ENCODE measurements around the gene SRC.
"Not testable (repeated sequence)": the region's sequence is repeated elsewhere in the genome, so short reads cannot be mapped to it uniquely, and the experiment has no call there.

Gene SRC

DNA sequence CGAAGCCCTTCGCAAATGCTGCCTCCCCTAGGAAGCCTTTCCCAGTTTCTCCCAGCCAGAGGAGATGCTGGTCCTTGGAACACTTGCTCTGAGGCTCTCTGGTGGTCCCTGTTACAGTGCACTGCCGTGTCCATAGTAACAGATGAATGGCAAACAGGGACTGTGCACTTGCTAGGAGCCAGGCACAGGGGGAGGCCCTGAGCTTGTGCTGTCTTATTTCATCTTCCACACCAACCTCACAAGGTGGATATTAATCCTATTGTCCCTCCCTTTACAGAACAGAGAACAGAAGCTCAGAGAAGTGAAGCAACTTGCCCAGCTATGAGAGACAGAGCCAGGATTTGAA is 19.0 kb downstream of the SRC start:
- no peak for DNase-seq

- DNase-seq, result peak; percentile 50 to 59
These were observed 20.1 kb downstream of the SRC start for GRCh38 chr20:37365760-37366638.

GRCh38 chr20:37366743-37367142 is 20.8 kb downstream of the SRC start:
- peak in 1 of 2 experiments; percentile 17 for DNase-seq

DNA sequence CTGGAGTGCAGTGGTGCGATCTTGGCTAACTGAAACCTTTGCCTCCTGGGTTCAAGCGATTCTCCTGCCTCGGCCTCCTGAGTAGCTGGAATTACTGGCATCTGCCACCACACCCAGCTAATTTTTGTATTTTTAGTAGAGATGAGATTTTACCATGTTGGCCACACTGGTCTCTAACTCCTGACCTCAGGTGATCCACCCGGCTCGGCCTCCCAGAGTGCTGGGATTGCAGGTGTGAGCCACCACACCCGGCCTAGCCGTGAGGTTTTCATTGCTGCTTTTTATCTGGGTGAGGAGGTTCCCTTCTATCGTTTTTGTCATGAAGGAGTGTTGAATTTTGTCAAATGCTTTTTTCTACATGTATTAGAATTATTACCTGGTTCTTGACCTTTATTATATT is 23.9 kb downstream of the SRC start:
- no peak for DNase-seq

GRCh38 chr20:37371845-37372244 is 25.9 kb downstream of the SRC start:
- DNase-seq, result not testable (repeated sequence)

DNA sequence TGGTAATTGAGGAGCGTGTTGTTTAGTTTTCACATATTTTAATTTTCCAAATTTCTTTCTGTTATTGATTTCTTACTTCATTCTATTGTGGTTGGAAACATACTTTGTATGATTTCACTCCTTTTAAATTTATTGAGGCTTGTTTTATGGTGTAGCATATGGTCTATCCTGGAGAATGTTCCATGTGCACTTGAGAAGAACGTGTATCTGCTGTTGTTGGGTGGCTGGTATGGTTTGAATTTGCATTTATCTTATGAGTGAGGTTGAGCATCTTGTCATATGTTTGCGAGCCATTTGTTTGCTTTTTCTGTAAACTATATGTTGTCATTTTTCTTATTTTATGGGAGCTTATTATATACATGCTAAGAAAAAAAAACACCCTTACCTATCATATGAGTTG is 26.5 kb downstream of the SRC start:
- DNase-seq, result no peak

- DNase-seq, result no peak
These were observed 27.2 kb downstream of the SRC start for GRCh38 chr20:37373020-37373598.

DNA sequence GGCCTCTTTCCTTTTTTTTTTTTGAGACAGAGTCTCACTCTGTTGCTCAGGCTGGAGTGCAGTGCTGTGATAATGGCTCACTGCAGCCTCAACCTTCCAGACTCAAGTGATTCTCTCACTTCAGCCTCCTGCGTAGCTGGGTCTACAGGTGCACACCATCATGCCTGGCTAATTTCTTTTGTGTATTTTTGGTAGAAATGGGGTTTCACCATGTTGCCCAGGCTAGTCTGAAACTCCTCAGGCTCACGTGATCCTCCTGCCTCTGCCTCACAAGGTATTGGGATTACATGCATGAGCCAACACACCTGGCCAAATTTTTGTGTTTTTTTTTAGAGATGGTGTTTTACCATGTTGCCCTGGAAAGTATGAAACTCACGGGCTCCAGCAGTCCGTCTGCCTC is 29.3 kb downstream of the SRC start:
- no peak for DNase-seq

DNA sequence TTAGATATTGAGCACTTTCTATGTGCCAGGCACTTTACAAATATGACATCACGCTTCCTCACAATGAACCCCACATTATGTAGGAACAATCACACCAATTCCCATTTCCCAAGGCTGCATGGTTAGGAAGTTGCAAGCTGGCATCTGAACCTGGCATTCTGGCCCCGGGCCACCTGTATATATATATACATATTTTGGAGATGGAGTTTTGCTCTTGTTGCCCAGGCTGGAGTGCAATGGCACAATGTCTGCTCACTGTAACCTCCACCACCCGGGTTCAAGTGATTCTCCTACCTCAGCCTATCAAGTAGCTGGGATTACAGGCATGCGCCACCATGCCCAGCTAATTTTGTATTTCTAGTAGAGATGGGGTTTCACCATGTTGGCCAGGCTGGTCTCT is 30.4 kb downstream of the SRC start:
- no peak for DNase-seq

DNA sequence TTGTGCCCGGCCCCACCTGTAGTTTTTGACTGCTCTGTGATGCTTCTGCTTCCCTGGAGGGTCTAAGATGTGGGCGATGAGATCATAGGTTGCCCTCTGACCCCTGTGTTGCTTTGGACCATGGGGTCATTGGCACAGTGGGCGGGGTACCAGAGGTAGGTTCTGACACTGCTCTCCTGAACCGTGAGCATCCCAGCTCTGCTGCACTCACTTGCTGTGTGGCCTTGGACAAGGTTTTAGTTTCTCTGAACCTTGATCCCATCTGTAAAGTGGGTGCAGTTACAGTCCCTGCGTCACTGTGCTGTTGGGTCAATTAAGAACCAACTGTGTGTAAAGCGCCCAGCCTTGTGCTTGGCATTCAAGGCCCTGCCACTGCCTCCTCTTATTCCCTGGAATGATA is 30.9 kb downstream of the SRC start:
- DNase-seq, result no peak

DNA sequence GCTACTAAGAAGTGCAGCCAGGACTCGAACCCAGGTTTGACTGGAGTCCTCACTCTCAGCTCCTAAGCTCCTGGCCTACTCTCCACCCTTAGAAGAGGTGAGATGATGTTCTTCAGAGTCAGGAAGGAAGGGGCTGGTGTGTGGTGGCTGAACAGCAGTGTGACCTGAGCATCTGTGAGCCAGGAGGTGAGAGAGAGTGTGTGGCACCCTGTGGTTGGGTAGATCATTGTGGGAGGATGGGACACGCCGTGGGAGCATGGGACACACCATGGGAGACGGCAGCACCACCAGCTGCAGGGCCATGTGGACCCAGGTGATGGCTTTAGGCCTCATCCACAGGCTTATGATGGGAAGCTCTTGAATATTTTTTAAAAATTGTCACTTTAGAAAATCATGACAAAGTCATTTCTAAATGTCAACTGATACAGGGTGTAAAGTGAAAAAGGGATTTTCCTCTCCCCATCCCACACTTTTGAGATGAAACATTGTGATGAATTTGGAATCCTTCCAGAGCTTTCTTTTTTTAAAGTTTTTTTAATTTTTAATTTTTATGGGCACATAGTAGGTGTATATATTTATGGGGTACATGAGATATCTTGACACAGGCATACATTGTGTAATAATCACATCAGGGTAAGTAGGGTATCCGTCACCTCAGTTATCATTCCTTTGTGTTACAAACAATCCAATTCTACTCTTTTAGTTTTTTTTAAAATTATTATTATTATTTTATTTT is 31.6 kb downstream of the SRC start:
- no peak for DNase-seq

GRCh38 chr20:37378420-37378784 is 32.5 kb downstream of the SRC start:
- DNase-seq, result no peak

- no peak for DNase-seq
These were observed 33.1 kb downstream of the SRC start for GRCh38 chr20:37378785-37379598.

GRCh38 chr20:37379967-37380828 is 34.3 kb downstream of the SRC start:
- DNase-seq, result no peak

- no peak for DNase-seq
These were observed 35.1 kb downstream of the SRC start for GRCh38 chr20:37380864-37381579.

- no peak for DNase-seq
These were observed 35.9 kb downstream of the SRC start for GRCh38 chr20:37381621-37382471.

DNA sequence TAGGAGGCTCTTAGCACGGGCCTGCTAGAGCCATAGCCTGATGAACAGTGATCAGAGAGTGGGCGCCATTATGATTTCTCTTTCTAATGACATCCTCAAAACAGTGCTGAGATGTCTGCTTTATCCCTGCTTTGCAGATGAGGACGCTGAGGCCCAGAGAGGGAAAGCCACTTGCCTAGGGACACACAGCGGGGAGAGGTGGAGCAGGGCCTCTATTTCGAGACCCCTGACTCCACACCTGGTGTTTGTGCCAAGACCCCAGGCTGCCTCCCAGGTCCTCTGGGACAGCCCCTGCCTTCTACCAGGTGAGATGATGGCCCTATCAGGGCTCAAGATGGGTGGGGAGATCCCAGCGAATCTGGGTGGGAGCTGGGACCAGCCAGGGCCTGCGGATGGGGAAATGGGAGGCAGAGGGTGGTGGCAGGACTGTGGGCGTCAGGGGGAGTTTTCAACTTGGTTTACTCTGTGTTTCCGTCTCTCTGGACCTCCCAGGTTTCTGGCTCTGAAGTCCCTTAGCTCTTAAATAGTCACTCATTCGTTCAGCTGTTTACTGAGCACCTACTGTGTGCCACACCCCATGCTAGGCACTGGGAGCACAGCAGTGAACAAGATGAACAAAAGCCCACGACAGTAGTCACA is 36.7 kb downstream of the SRC start:
- DNase-seq, result no peak

DNA sequence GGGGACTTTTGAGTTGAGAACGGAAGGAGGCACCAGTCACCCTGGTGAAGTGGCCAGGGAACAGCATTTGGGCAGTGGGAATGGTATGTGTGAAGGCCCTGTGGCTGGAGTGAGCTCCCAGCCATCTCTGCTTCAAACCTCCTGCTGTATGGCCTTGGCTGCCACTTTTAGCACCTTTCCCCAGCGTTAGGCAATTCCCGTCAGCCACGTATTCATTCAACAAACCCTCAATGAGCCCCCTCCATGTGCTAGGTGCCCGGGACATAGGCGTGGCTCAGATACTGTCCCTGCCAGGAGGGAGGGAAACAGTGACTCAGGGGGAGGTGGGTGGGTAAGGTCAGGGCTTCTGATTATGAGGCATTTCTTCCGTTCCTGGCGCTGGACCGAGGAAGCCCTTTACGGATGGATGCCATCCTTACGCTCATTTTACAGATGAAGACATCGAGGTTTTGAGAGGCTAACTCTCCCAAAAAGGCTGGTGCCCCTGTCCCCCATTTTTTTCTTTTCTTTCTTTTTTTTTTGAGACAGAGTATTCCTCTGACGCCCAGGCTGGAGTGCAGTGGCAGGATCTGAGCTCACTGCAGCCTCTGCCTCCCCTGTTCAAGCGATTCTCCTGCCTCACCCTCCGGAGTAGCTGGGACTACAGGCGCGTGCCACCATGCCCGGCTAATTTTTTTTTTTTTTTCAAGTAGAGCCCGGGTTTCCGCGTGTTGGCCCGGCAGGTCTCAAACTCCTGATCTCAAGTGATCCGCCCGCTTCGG is 37.5 kb downstream of the SRC start:
- no peak for DNase-seq

GRCh38 chr20:37384683-37385174 is 38.8 kb downstream of the SRC start:
- peak; percentile 18 to 39 for DNase-seq

Data from Kasumi-1 (cell line).